ENCODE data around the gene OSBPL2.

The OSBPL2 gene

DNA sequence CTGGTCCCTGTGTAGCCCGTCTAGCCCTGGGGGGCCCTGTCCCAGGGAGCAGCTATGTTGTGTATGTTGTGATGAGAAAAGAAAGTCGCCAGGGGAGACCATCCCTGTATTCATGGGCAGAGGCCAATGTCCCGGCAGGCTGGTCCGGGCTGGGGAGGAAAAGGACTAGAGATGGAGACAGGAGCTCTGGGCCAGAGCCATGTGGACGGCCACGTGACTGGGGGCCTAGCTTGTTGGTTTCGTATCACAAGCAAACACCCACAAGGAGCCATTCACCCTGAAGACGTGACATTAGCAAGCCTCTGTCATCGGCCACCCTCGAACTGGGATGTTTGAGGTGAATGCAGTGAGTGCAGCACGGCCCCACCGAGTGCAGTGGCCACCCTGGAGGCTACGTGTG lies 15.3 kb upstream of the OSBPL2 start:
- DNase-seq = no peak

DNA sequence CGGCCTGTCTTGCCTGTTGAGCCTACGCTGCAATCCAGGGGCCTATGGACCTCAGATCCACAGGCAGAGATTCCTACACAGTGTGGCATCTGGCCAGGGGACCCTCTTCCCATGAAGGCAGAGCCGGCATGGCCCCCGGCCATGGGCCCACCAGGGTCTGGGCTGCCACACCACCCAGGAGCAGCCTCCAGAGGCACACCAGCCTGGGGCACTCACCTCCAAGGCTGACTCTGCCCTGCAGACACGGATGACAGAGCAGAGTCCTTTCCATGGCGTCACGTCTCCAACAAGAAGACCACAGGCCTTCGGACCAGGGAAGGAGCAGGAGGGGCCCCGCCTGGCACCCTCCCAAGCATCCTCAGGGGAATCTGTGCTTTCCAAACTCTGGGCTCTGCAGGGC lies 14.8 kb upstream of the OSBPL2 start:
- no peak for DNase-seq

DNA sequence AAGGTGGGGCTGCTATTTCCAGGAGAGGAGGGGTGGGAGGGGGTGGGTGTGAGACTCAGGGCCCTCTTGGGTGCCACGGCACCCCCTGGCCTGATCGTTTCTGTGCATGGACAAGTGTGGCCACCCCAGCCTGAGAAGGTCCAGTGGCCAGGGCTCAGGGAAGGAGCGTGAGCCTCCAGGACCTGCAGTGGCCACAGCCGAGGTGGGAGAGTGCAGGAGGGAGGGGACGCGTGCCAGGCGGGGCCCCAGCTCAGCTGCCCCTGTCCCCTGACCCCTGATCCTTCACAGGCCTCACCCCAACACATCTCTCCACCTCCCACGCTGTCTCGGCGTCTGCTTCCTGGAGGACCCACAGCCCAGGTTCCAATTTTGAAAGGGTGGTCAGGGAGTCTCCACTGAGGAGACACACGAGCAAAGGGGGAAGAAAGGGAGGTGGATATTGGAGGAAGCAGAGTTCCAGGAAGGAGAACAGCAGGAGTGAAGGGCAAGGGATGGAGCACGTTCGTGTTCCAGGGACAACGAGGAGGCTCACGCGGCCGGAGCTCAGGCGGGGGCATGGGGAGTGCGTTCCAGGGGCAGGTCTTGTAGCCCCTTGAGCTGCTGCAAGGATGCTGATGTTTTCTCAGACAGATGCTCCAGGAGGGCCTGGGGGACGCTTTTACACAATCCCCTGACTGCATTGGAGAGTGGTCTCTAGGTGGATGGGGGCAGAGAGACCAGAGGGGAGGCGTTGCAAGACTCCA lies 14.0 kb upstream of the OSBPL2 start:
- no peak for DNase-seq

DNA sequence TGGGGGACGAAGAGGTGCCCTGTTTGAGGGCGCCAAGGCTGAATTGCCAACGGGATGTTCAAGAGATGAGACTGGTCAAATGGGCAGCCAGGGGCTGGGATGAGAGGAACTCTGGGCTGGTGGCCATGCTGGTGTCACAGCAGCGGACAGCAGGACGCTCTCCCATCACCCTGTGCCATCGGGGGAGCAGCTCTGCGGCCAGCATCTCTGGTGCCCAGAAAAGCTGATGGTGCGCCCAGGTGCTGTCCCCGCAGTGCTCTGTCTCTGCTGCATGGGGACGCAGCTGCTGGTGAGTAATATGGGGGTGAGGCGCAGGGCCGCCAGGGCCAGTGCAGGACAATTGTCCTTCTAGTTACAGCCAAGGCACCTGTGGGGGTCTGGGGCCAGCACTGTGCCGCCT lies 13.3 kb upstream of the OSBPL2 start:
- DNase-seq = no peak

DNA sequence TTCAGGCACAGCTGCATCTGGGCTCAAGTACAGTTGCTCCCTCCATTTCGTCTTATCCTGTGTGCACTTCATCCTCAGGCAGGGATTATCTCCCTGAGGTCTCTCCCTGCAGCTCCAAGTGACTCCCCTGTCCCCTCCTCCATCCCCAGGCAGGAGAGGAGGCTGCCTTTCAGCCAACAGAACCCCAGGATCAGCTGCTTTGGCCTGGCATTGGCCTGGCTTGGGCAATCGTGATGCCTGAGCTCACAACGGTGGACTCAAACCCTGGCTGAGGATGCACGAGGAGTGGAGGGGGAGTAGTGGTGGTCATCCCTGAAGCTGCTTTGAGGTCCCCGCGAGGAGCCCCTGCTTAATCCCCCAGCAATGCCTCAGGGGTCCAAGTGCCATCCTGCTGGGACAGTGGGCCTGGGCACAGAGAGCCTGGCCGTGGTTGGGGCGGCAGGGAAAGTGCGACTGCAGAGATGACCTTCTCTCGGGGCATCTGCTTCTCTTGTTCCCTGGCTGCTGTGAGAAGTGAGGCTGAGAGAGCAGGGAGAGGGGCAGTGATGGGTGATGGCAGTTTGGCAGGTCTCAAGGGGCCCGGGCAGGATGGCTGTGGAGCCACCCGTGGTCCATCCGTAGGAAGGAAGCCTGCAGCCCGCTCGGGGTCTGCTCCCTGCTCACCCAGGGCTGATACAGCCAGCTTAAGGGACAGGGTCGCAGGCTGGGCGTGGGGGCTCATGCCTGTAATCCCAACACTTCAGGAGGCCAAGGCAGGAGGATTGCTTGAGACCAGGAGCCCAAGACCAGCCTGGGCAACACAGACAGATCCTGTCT lies 12.3 kb upstream of the OSBPL2 start:
- no peak for DNase-seq

DNA sequence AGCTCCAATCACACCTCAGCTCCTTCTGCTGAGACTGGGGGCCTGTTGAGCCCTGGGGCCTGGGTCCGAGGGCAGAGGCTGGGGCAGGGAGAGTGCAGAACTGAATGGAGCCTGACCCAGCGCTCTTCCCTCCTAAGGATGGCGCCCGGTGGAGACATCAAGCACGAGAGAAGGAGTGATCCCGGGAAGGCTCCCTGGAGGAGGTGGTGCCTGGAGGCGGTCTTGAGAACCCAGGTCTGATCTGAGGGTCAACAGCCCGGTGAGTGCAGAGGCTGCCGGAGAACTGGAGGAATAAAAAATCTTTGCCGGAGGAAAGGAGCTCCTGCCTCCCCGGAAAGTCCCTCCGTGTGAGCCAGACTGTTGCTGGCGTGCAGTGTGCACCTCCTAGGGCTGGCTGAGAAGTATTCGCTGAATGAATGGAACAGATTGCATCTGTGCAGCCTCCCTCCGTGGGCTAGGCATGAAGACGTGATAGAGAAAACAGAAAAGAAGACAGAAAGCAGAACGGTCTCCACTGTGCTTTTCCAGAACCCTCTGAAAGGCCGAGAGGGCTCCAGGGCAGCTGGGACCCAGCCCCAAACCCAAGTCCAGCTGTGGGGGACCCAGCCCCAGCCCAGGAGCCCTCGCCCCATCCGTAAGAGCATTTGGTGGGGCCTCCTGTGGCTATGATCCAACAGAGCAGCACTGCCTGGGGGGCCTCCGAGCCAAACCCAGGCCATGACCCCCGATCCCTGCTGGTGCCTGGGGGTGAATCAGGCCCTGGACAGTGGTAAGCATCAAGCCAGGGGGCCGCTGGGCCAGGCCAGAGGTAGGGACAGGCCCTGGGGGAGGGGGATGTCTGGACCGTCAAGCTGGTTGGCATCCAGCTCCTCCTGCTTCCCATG lies 11.4 kb upstream of the OSBPL2 start:
- DNase-seq = no peak

DNA sequence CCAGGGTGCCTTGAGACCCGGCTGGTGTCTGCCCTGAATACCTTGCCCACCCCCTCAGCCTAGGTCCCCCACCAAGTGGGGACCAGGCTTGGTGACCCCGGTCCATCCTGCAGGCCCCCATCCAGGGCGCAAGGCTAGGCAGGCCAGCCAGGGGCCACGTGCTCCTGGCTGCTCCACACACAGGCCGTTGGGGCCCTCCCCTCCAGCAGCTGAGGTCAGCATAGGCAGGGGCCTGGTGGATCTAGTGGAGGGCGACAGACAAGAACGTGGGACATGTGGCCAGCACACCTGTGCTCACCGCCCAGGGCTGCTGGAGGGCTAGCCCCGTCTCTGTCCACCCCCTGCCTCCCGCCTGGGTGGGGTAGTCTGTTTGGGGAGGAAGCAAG lies 10.7 kb upstream of the OSBPL2 start:
- DNase-seq = no peak

DNA sequence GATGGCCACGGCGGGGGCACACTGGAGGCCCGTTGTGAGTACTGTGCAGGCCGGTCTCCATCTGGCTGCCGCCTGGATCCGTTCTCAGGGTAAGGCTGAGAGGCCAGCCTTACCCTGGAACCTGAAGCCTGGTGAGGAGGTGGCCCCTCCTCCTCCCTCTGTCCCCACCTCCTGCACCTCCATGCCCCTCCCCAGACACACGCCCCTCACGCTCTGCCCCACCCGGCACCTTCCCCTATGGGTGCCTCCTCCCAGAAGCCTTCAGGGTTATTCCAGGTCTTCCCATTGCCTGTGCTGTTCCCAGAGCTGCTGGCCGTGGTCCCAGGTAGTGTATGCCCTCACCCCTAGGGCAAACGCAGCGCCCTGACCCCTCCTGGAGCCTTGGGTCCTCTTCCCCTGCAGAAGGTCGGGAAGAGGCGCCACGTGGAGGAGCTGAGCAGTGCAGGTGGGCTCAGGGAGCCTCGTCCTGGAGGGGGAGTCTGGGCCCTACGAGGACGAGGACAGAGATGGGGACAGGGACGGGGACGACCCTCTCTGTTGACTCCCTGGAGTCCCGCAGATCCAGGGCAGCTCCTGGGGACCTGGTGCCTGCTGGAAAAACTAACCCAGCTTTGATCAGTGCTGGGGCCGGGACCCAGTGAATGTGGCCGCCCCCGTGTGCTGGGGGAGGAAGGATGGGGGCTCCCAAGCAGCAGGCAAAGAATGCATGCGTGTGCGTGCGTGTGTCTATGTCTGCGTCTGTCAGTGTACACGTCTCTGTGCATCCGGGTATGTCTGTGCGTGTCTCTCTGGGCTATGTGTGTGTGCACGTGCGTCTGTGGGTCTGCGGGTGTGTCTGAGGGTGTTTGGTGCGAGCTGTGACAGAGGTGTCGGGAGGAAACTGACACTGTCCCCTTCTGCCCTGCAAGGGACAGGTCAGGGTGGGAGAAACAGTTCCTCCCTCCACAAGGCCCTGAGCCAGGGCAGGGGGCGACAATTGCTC lies 10.1 kb upstream of the OSBPL2 start:
- no peak for DNase-seq

DNA sequence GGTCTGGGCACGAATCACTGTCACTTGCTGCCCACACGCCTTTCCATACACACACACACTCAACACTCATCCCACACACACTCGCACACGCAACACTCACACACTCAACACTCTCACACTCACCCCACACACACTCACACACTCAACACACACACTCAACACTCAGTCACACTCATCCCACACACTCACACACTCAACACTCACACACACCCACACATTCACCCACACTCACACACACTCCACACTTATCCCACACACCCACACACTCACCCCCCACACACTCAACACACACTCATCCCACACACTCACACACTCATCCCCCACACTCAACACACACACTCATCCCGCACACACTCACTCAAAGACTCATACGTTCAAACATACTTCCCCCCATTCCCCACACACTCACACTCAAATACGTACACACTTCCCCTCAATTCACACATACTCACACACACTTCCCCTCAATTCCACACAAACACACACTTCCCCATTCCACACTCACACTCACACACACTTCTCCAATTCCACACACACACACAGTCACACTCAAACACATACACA lies 9.3 kb upstream of the OSBPL2 start:
- DNase-seq = no peak

DNA sequence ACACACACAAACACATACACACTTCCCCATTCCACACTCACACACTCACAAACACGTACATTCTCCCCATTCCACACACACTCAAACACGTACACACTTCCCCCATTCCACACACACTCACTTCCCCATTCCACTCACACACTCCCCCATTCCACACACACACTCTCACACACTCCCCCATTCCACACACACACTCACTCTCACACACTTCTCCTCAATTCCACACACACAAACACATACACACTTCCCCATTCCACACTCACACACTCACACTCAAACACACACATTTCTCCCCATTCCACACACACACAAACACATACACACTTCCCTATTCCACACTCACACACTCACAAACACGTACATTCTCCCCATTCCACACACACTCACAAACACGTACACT lies 8.7 kb upstream of the OSBPL2 start:
- no peak for DNase-seq

DNA sequence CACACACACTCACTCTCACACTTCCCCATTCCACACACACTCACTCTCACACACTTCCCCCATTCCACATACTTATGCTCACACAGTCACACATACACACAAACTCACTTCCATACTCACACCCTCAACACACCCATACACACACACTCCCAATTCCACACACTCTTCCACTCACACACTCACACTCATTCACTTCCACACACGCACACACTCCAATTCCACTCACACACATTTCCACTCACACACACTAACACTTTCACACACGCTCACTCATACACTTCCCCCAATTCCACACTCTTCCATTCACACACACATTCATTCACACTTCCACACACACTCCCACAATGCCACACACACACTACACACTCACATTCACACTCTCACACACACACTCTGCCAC lies 8.0 kb upstream of the OSBPL2 start:
- no peak for DNase-seq

DNA sequence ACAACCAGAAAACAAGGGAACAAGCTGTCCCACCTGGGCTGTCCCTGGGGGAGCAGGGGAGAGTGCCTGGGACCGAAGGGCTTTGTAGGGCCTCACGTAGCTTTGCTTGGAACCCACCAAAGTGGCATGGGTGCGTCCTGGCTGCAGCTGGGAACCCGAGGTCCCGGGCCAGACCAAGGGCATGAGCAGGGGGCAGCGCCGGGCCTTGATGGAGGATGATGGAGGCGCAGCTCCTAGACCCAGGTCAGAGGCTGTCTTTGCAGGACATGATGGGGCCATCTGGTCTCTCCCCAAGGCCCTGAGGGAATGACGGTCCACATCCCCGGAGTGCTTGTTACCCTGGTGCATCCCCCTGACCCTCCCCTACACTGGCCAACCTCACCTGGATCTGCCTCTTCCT lies 7.6 kb upstream of the OSBPL2 start:
- DNase-seq = no peak

DNA sequence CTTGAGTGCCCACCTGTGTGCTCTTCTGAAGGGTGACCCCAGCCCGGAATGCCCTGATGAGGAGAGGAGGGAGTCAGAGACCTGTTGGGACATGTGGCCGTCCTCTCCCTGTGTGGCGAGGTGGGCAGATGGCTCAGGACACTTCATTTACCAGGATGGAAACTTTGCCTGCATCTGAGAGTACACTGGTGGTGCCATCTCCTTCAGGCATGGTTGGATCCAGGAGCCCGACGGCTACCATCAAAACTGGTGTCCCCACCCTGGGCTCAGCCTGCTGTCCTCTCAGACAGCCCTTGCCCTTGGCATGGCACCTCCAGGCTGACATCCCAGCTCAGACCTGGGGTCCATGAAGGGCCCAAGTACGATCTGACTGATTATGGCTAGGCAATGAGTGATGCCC lies 7.0 kb upstream of the OSBPL2 start:
- no peak for DNase-seq

DNA sequence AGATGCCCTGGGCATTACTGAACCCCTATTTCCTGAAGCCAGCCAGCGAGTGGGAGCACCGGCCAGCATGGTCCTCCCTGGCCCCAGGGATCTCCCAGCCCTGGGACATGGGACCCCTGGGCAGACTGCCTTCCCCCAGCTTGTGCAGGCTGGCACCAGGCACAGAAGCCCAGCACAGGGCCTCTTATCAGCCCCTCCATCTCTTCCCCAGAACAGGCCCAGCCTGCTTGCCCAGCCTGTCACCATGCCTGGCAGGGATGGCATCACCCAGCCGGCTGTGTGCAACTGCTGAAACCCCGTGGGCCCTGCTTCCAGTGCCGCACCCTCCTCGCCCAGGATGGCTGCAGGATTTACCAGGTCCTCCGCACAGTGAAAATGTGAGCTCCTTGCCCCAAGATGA lies 6.1 kb upstream of the OSBPL2 start:
- DNase-seq = no peak

DNA sequence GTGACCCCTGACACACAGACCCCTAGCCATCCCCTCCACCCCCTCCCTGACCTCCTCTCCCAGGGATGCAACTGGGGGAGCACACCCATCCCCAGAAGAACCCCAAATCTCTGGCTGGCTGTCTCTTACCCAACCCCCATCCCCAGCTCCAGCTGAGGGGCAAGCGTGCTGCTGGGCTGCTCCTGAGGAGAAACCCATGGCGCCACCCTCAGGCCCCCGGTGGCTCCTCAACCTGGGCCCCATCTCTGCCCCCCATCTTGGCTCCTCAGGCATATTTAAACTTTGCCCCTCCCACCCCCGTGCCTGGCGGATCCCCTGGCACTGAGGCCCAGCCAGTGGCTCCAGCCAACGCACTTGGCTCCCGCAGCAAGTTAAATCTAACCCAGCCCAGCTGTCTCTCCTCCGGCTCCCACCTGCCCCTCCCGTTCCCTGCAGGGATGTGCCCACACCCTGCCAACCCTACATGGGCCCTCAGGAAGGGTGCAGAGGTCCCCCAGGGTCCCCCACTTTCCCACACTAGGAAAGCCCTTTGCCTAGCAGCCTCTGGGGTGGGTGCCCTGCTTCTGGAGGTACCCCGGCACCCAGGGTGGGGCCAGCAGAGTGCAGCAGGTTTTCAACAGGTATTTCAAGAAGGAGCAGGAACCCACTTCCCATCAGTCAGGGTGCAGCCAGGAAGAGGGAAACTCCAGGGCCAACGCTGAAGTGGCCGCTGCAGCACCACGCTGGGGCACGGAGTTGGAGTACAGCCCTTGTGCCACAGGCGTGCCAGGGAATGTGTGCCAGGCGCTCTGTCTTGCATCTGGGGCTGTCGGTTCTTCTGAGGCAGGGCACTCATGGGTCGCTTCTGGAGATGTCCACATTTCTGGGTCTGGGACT lies 5.3 kb upstream of the OSBPL2 start:
- no peak for DNase-seq

DNA sequence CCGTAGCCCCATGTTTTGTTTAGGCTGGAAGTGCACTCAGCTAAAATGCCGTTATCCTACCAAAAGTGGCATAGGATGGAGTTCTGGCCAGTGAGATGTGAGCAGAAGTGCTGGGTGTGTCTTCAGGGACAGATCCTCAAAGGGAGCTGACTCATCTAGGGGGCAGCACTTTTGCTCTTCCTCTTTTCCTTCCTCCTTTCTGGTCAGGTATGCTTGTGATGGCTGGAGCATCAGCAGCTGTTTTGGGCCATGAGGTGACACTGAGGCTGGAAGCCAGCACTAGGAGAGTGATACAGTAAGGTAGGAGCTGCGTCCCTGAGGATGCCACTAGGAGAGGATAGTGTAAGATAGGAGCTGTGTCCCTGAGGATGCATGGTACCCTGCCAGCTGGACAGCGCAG lies 4.6 kb upstream of the OSBPL2 start:
- DNase-seq = no peak

DNA sequence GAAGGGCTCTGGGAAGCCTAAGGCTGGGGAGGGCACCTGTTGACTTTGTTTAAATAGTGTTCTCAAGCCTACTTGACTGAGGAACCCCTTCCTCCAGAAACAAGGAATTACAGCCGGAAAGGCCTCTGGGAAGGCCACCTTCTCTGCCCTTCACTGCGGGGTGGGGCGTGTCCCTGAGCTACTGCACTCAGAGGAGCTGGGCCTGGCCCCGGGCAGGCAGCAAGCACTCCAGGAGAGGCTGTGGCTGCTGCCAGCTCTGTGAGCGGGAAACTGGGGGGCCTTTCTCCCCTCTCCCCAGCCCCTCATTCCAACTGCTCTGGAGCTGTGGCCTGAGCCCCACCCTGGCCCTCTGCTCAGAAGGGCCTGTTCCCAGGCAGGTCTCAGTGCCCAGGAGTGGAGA lies 4.0 kb upstream of the OSBPL2 start:
- DNase-seq = no peak

DNA sequence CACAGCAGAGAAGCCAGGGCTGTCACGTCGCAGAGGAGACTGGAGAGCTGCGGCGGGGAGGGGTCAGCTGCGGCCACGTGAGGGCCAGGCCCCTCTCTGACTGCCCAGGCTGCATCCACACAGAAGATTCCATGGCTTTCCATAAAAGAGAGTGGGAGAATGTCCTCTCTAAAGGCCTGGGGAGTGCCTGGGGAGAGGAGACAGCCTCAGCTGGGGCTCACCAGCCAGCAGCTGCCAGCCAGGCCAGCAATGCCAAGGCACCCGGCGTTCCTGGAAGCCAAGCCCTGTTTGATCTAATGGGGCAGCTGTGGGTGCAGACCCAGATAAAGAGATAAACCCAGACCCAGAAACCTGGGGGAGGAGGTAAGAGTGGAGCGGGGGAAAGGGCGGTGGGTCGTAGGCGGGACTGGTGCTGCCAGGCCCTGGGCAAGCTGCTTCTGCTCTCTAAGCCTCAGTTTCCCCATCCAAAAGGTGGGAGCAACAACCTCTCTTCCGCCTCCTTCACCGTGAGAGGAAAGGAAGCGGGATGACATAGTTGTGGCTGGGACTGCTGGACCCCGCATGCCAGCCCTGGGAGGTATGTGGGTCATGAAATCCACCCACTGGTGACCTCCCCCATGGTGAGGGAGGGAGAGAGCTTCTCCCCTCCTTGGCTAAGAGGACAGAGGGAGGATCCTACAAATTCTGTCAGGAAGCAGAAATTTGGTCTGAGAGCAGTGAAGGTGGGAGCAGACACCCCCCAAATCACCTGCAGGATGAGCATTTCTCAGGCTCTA lies 3.1 kb upstream of the OSBPL2 start:
- DNase-seq = no peak

DNA sequence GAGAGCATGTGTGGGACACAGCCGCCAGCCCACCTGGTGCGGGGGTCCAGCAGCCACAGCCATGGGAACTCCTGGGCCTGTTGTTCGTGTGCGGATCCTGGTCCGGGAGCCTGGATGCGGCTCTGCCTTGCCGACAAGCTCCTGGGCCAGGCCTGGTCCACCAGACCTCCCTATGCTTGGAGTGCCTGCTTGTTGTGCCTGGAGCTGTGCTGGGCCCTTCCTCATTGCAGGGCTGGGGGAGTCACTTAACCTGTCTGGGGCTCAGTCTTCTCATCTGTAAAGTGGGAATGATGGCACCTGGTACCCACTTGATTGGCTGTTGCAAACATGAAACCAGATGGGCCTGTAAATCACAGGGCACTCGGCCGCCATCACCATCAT lies 2.6 kb upstream of the OSBPL2 start:
- no peak for DNase-seq

DNA sequence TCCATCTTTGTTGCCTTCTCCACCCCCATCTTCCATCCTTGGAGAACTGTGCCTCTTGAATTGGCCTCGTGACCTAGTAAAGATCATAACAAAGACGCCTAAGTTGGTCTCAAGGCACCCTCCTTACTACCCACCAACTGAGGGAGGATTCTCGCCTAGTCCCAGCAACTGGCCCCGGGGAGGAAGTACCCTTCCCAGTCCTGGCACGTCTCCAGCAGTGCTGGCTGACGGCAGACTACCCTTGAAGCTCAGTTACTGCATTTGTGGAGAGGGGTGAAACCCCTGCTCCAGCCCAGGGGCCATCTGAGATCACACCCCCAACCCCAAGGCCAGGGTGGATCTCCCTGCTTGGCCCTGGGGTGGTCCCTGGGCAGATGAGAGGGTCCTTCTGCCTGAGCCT lies 2.1 kb upstream of the OSBPL2 start:
- DNase-seq = no peak
